ENCODE results near the gene DCLRE1C. TPM values are rescaled to one million over a fixed set of nuclear protein-coding genes. Genes with fewer than 3 reads are reported as not detected.

Gene DCLRE1C
- total RNA-seq, 4 donors from 2014 or later, result 8.2 to 15.6 (median 11.4) TPM

DNA sequence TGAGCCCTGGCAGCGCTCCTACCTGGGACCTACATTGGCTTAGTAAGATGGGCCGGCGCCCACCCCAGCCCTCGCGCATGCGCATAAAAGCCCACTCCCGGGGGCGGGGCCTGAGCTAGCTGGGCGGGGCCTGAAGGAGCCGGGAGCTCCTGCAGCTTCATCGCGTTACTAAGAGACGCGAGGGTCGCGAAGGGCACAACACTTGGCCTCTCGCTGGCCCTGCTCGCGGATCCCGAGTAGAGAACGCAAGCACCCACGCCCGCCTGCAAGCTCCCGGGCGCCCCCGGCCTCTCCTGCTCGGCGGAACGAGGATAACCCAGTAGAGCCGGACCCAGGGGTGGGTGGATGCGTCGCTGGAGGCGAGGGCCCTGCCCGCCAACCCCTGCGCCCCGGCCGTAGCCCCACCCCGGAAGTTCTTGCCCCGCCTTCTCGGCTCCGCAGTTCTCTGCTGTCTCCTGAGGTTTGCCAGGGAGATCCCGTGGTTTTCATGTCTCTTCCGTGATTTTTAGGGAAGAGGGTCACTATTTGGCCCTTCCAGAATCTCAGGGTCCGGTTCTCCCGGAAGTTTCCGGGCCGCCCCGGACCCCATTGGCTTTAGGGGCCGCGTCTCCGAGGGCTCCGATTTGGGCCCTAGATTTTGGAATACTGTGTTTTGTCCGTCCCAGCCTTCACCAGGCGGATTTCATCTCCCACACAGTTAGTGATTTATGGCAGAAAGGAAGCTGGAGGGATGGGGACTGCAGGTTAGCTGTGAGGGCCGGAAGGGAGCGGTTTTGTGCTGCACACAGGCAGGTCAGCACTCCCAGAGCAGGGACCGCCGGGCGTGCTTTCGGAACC, 5.5 kb upstream of the DCLRE1C start, which contains the start of gene MEIG1:
TSS of gene MEIG1 (plus strand) at position 168 of the 837 bp plus-strand sequence. CDS start 7,081 bp downstream, outside the sequence.
- DNase-seq, result peak; percentile 63
- TF ChIP-seq, protein P1, sequence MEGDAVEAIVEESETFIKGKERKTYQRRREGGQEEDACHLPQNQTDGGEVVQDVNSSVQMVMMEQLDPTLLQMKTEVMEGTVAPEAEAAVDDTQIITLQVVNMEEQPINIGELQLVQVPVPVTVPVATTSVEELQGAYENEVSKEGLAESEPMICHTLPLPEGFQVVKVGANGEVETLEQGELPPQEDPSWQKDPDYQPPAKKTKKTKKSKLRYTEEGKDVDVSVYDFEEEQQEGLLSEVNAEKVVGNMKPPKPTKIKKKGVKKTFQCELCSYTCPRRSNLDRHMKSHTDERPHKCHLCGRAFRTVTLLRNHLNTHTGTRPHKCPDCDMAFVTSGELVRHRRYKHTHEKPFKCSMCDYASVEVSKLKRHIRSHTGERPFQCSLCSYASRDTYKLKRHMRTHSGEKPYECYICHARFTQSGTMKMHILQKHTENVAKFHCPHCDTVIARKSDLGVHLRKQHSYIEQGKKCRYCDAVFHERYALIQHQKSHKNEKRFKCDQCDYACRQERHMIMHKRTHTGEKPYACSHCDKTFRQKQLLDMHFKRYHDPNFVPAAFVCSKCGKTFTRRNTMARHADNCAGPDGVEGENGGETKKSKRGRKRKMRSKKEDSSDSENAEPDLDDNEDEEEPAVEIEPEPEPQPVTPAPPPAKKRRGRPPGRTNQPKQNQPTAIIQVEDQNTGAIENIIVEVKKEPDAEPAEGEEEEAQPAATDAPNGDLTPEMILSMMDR (IDR thresholded peaks at IDR 0.05), result no peak
- TF ChIP-seq POLR2A (IDR thresholded peaks at IDR 0.05), result peak in 2 of 4 donors; percentile 16 to 48
- intact Hi-C loops (cut with DNase I), result loop anchor here (10.0 kb wide), 2 partner anchors 85 to 135 kb away; partner anchors contain the start of genes RPP38 and SUV39H2
- Histone ChIP-seq H3K9me3 (no peaks in the 10 kb centered on the region), H3K4me3 (peak within 1 kb of the TSS; percentile 52 to 92 (median 63)), H3K36me3 (no peaks in the 10 kb centered on the region), H3K27ac (peak within 1 kb of the TSS; percentile 92 to 98 (median 96)), H3K27me3 (no peaks in the 10 kb centered on the region), H3K4me1 (peaks cover 10 to 24% (median 11%) of the 10 kb centered on the region in 3 donors)
- WGBS, 2 donors, result 0 to 2% methylated on average over 12 to 19 of the region's 60 CpGs

DNA sequence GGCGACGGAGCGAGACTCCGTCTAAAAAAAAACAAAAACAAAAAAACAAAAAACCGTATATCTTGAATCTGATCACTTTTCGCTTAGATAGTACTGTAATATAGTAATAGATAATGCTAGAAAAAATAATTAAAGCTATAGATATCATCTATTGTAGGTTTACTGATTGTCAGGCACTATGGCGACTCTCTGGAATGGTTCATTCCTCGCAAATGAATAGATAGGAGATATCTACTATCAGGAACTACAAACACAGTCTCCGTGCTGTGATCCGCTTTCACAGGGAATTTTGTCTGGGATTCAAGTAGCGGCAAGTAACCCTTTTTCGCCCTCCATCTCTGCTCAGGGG, 5.0 kb upstream of the DCLRE1C start:
- Histone ChIP-seq H3K4me1 (peaks cover 10 to 25% (median 11%) of the 10 kb centered on the region in 3 donors), H3K27me3 (no peaks in the 10 kb centered on the region), H3K4me3 (peak overlapping the region; percentile 52 to 92 (median 63)), H3K9me3 (no peaks in the 10 kb centered on the region), H3K27ac (peak overlapping the region; percentile 92 to 98 (median 96)), H3K36me3 (no peaks in the 10 kb centered on the region)
- WGBS, 2 donors, result 44 to 54% methylated on average over 10 to 11 of the region's 12 CpGs
- TF ChIP-seq, protein P1 (IDR thresholded peaks at IDR 0.05), result no peak
- no peak for TF ChIP-seq POLR2A (IDR thresholded peaks at IDR 0.05)
- intact Hi-C loops (cut with DNase I), result loop anchor here (10.0 kb wide), 2 partner anchors 84 to 136 kb away; partner anchors contain the start of genes RPP38 and SUV39H2
- no peak for DNase-seq

DNA sequence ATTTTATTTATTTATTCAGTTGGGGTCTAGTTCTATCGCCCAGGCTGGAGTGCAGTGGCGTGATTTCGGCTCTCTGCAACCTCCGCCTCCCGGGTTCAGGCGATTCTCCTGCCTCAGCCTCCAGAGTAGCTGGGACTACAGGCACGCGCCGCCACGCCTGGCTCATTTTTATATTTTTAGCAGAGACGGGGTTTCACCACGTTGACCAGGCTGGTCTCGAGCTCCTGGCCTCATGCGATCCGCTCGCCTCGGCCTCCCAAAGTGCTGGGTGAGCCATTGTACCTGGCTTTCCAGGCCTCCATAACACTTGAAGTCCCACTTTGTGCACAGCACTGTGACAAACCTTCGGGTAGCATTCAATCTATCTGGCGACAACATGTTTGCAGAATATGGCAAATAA, 1.0 kb upstream of the DCLRE1C start:
- Histone ChIP-seq H3K4me1 (peaks cover 17 to 51% (median 23%) of the 10 kb centered on the region in 3 donors), H3K27me3 (no peaks in the 10 kb centered on the region), H3K9me3 (no peaks in the 10 kb centered on the region), H3K4me3 (peak overlapping the region in 2 of 4 donors; percentile 86 to 88), H3K27ac (peak overlapping the region; percentile 93 to 97 (median 96)), H3K36me3 (no peaks in the 10 kb centered on the region)
- DNase-seq, result no peak
- TF ChIP-seq POLR2A (IDR thresholded peaks at IDR 0.05), result no peak
- TF ChIP-seq, protein P1 (IDR thresholded peaks at IDR 0.05), result no peak
- intact Hi-C loops (cut with DNase I), result loop anchor here (10.0 kb wide), 2 partner anchors 80 to 140 kb away; partner anchors contain the start of genes RPP38 and SUV39H2
- WGBS, 2 donors, result 89 to 97% methylated on average over 16 to 18 of the region's 19 CpGs

- Histone ChIP-seq H3K27ac (peak overlapping the region; percentile 93 to 97 (median 96)), H3K27me3 (no peaks in the 10 kb centered on the region), H3K4me1 (peaks cover 14 to 52% (median 23%) of the 10 kb centered on the region in 3 donors), H3K4me3 (peak overlapping the region; percentile 64 to 96 (median 87)), H3K36me3 (peaks cover 0 to 10% (median 0%) of the 10 kb centered on the region in 3 donors), H3K9me3 (no peaks in the 10 kb centered on the region)
- TF ChIP-seq, protein P1 (IDR thresholded peaks at IDR 0.05), result peak in 1 of 6 experiments; percentile 5
- peak in 1 of 4 donors; percentile 6 for TF ChIP-seq POLR2A (IDR thresholded peaks at IDR 0.05)
- peak; percentile 60 for DNase-seq
- 0 to 2% methylated on average over 3 to 16 of the region's 32 CpGs for WGBS, 2 donors
- intact Hi-C loops (cut with DNase I), result loop anchor here (10.0 kb wide), 2 partner anchors 79 to 141 kb away; partner anchors contain the start of genes RPP38 and SUV39H2
Measured at GRCh38 chr10:14953424-14954000, 384 bp downstream of the DCLRE1C start.
